A673 (cell line): ENCODE measurements around the gene LIX1L. TPM values are rescaled to one million over a fixed set of nuclear protein-coding genes. Genes with fewer than 3 reads are reported as not detected.

Experiments used
- BruUV-seq: library from RNA; stranded (reverse); fragments of 400-500 nt; replicated peaks from 2 replicates; lab custom pipeline; 2021; lab: Mats Ljungman, UMichigan
- CTCF ChIA-PET: fragments of 300-600 bp; sonication (Branson Sonifier 250); formaldehyde crosslinking; loops from one replicate; lab custom pipeline; 2022; ENCODE audit warnings: antibody characterized with exemption; lab: Charles Lee
- POLR2A ChIA-PET: fragments of 300-600 bp; sonication (Branson Sonifier 250); formaldehyde crosslinking; loops from one replicate; lab custom pipeline; 2022; ENCODE audit warnings: antibody characterized with exemption; ENCODE audit not compliant: low non-redundant PET; lab: Charles Lee
- DNase-seq: peaks from one replicate; pipeline ENCODE4 v3.0.0-alpha.2; 2015; ENCODE audit warnings: low spot score
- H3K27ac ChIP-seq: fragments of 200-600 bp; sonication (generic); 2 replicates; pipeline ENCODE4 v1.5.1; 2016; ENCODE audit warnings: mixed run types, low read depth, mild to moderate bottlenecking, mixed read lengths, antibody characterized with exemption, low read length; ENCODE audit not compliant: poor library complexity, severe bottlenecking
- H3K27me3 ChIP-seq: fragments of 200-600 bp; sonication (generic); replicated peaks from 2 replicates; pipeline ENCODE4 v1.6.1; 2017; ENCODE audit warnings: mixed run types, low read depth, mild to moderate bottlenecking, mixed read lengths, antibody characterized with exemption, low read length; ENCODE audit not compliant: insufficient read depth, poor library complexity
- H3K36me3 ChIP-seq: fragments of 200-600 bp; sonication (generic); 2 replicates; pipeline ENCODE4 v1.6.1; 2016; ENCODE audit warnings: mixed run types, mild to moderate bottlenecking, mixed read lengths, antibody characterized with exemption, low read length; ENCODE audit not compliant: insufficient read depth, poor library complexity, severe bottlenecking
- H3K4me1 ChIP-seq: fragments of 200-600 bp; sonication (generic); 2 replicates; pipeline ENCODE4 v1.6.1; 2017; ENCODE audit warnings: mixed run types, mild to moderate bottlenecking, mixed read lengths, antibody characterized with exemption, low read length; ENCODE audit not compliant: insufficient read depth, poor library complexity, severe bottlenecking
- H3K4me3 ChIP-seq: fragments of 200-600 bp; sonication (generic); 2 replicates; pipeline ENCODE4 v1.5.1; 2016; ENCODE audit warnings: low read depth, mixed run types, mild to moderate bottlenecking, mixed read lengths, low read length; ENCODE audit not compliant: poor library complexity, severe bottlenecking
- H3K9me3 ChIP-seq: fragments of 200-600 bp; sonication (generic); 2 replicates; pipeline ENCODE4 v1.6.1; 2016; ENCODE audit warnings: mixed run types, low read depth, mild to moderate bottlenecking, mixed read lengths, antibody characterized with exemption, low read length; ENCODE audit not compliant: poor library complexity, severe bottlenecking
- CTCF ChIP-seq: fragments of 300-800, 200-600 bp; sonication (generic); conservative IDR thresholded peaks from 2 replicates; pipeline ENCODE4 v1.5.1; 2017; ENCODE audit warnings: low read depth, mild to moderate bottlenecking, antibody characterized with exemption, low read length, moderate library complexity, mixed read lengths
- EZH2 ChIP-seq: fragments of 200-600 bp; sonication (generic); IDR thresholded peaks from 2 replicates; pipeline ENCODE4 v1.6.1; 2017; ENCODE audit warnings: borderline replicate concordance, low read depth, mild to moderate bottlenecking, mixed read lengths, antibody characterized with exemption, low read length; ENCODE audit not compliant: poor library complexity, severe bottlenecking
- intact Hi-C: fragments of 100-400 bp; cut with micrococcal nuclease; formaldehyde crosslinking; loops from one replicate; pipeline ENCODE4 v1.10.0; 2022; ENCODE audit not compliant: unreplicated experiment
- total RNA-seq: library from RNA; stranded (reverse); gene quantifications from 2 replicates; pipeline ENCODE4 v1.2.3, GENCODE V29; 2021

The LIX1L gene
- total RNA-seq, 1 experiment from 2014 or later: 40.1 TPM

- no peak overlapping the region for H3K4me3 ChIP-seq
- intact Hi-C loops: loop anchor here (1.0 kb wide), 1 partner anchor 9 kb away; no protein-coding TSS in a partner anchor
- peak overlapping the region; percentile 81 for H3K27ac ChIP-seq
- no peaks in the 10 kb centered on the region for H3K27me3 ChIP-seq
- no peak for TF ChIP-seq EZH2
- no peak for TF ChIP-seq CTCF
- peaks cover 21% of the 10 kb centered on the region for H3K4me1 ChIP-seq
- H3K36me3 ChIP-seq: no peaks in the 10 kb centered on the region
- peak; percentile 42 for DNase-seq
- H3K9me3 ChIP-seq: no peaks in the 10 kb centered on the region
- ChIA-PET CTCF (no interaction called here), POLR2A (no interaction called here)
- BruUV-seq: no TSS peak
Measured at GRCh38 chr1:145985502-145986439, 28.0 kb upstream of the LIX1L start.

- no peaks in the 10 kb centered on the region for H3K9me3 ChIP-seq
- H3K36me3 ChIP-seq: no peaks in the 10 kb centered on the region
- H3K4me3 ChIP-seq: no peak overlapping the region
- DNase-seq: no peak
- intact Hi-C loops: loop anchor here (1.0 kb wide), 1 partner anchor 9 kb away; no protein-coding TSS in a partner anchor
- ChIA-PET CTCF (no interaction called here), POLR2A (no interaction called here)
- peaks cover 27% of the 10 kb centered on the region for H3K4me1 ChIP-seq
- BruUV-seq: no TSS peak
- TF ChIP-seq EZH2 (no peak), CTCF (no peak)
- H3K27me3 ChIP-seq: no peaks in the 10 kb centered on the region
- H3K27ac ChIP-seq: peak overlapping the region; percentile 81
Measured at GRCh38 chr1:145985129-145985501, 27.3 kb upstream of the LIX1L start.

- H3K27ac ChIP-seq: peak overlapping the region; percentile 81
- BruUV-seq: no TSS peak
- TF ChIP-seq EZH2 (no peak), CTCF (no peak)
- no peaks in the 10 kb centered on the region for H3K9me3 ChIP-seq
- no peak for DNase-seq
- H3K4me3 ChIP-seq: no peak overlapping the region
- intact Hi-C loops: no loop called here
- CTCF ChIA-PET: no interaction called here
- POLR2A ChIA-PET: no interaction called here
- no peaks in the 10 kb centered on the region for H3K36me3 ChIP-seq
- H3K4me1 ChIP-seq: peaks cover 33% of the 10 kb centered on the region
- H3K27me3 ChIP-seq: no peaks in the 10 kb centered on the region
Measured at GRCh38 chr1:145983960-145984830, 26.4 kb upstream of the LIX1L start.
